Measurements from ENCODE around the gene DMWD.
"Not testable (repeated sequence)": the region's sequence is repeated elsewhere in the genome, so short reads cannot be mapped to it uniquely, and the experiment has no call there.

The DMWD gene

DNA sequence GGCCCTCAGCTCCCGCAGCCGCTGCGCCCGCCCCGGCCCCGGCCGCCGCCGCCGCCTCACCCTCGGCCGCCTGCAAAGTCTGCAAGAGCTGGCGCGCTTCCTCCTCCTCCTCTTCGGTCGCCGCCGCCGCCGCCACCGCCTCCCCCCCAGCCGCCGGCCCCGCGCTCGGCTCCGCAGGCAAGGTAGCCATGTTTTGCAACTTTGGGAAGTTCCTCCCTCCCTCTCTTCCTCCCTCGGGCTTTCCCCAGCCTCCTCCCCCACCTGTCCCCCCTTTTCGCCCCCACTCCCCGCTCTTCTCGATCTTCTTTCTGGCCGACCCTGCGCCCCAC lies 24.0 kb downstream of the DMWD start:
- no peak for DNase-seq

DNA sequence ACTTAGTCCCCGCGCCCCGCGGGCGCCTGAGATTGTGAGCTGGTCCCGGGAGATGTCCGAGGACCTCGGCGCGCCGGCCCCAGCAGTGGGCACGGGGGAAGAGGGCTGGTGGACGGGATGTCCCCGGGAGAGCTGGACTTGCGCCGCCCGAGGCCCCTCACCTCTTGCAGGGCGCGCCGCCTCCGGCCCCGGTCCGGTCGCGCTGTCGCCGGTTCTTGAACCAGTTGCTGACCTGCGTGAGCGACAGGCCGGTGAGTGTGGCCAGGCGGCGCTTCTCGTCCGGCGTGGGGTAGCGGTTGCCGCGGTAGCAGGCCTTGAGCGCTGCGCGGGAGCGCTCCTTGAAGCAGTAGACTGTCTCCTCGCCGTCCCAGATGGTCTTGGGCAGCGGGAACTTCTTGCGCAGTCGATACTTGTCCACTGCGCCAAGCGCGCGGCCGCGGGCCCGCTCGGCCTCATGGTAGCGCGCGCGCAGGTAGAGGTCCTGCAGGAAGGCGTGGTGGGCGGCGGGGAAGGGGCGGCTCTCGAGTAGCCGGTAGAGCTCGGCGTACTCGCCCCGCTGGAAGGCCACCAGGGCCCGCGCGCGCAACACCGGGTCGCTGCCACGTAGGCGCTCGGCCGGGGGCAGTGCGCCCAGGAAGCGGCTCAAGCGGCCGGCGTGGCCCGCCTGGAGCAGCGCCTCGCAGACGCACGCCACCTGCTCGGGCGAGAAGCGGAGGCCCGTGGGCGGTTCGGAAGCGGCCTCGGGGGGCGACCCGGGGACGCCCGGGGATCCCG lies 24.6 kb downstream of the DMWD start:
- no peak for DNase-seq

DNA sequence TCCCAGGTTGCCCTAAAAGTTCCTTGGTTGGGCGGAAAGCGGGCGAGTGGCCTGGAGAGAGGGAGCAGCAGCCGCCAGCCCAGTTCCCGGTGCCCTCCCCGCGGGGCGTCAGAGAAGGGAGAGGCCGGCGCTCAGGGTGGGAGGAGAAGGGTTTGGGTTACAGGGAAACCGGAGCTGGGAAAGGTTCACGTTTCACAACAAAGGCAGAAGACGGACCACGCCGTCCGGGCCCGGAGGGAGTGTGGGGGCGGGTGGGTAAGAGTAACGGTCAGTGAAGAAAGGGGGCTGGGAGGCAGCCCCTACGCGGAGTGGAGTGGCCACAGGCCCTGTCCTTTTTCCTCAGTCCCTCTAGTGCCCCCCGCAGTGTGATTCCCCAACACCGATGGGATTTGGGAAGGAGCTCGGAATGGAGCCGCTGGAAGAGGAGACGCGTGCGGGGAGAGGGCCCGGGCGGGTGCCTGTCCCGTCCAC lies 25.2 kb downstream of the DMWD start:
- DNase-seq = no peak

DNA sequence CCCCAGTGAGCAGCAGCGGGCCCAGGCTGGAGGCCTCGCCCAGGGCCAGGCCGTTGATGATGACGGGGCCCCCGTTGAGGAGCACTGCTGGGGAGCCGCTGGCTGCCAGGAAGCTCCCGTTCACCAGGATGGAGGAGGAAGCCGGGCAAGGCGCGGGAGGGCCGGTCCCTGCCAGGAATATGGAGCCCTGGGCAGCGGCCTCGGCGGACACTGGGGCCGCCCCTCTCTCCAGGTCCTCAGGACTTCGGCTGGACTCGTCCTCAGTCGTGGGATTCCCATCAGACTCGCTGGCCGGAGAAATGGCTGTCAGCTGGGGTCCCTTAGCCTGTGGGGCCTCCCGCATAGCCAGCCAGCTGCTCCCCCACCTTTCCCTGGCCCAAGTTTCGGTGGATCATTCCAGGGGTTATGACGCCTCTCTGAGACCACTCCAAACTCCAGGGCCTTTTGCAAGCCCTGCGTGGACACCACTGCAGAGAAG lies 25.7 kb downstream of the DMWD start:
- DNase-seq = no peak

DNA sequence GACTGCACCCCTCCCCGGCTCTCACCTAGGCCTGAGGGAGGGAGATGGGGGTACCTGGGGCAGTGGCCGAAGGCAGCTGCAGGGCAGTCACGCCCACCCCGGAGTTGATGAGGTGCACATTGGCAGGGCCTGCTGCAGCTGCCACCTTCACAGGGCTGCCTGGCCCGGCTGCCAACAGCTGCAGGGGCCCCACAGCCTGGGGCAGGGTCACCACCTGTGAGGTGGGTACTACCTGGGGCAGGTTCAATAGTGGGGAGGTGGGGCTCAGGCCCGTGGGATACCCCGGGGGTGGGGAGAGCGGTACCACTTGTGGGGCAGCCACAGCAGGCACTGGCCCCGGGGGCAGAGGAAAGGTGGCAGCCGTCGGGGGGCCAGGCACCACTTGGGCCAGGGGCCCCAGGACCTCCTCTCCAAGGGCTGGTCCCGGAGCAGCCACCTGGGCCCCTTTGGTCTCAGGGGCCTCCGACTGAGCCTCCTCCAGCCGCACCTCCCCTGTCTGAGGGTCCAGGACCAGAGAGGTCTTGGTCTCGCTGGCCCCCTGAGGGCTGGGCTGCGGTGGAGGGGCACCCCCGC lies 26.3 kb downstream of the DMWD start:
- no peak for DNase-seq

DNA sequence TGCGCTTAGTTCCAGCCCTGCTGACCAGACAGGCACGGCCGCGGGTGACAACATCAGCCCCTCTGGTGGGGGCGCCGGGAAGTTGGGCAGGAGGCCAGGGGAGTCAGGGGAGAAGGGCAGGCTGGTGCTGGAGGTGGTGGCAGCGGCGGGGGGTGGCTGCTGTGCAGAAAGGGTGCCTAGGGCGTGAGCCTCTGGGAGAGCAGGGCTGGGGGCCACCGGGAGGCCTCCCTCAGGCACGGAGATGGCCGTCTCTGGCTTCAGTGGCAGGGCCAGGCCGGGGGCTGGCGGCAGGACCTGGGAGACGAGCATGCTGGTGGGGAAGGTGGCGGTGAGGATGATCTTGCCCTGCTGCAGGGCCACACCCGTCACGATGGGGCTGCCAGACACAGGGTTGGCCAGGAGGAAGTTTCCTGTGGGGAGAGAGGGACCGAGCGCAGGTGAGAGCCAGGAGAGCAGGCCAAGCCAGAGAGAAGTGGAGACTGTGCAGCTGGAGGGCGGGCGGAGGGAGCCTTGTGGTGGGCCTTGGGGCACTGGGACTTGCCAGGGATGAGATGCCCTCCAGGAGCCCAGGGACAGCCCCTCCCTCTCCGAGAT lies 26.8 kb downstream of the DMWD start:
- no peak for DNase-seq

DNA sequence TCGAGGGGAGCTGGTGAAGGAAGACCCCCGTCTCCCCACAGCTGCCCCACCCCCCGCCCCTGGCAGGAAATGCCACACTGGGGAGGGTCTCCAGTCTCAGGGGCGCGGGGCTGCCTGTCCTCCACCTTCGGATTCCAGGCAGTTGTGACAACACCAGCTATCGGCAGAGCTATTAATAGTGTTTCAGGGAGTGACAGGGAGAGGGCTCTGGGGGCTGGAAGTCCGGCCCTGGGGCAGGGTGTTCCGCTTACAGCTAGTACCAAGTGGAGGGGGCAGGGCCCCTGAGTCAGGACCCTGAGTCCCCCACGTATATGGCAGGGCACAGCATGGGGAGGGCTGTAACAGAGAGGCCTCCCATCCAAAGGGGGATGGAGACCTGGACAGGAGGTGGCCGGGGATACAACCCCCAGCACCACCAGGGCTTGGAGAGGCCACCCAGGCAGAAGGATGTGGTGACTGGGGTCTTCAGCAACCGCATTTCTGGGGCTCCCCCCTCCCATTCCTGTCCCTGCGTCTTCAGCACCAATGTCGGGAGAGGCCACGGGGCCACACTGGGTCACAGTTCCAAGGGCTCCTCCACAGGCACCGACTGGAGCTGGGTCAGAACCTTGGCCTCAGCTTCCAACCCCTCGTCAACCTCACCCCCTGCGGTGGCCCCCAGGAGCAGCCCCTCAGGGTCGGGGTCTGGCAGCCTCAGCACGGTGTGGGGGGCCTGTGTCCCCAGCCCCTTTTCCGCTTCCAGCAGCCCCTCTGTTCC lies 27.5 kb downstream of the DMWD start:
- DNase-seq = no peak

DNA sequence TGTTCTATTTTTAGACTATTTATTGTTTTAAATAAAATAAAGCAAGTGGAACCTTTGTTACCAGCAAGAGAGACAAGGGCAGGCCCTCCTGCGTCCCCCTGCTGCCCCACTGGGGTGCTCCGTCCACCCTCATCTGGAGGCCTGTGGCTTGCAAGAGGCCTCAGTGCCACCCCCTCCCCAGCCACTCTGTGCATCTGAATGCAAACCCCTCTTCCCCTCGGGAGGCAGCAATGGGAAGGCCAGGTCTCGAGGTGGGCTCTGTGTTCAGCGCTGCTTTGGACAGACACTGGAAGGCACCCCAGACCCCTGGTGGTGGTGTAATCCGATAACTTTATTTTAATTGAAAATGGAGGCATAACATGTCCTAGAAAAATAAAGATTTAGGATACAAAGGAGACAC lies 28.2 kb downstream of the DMWD start:
- no peak for DNase-seq

DNA sequence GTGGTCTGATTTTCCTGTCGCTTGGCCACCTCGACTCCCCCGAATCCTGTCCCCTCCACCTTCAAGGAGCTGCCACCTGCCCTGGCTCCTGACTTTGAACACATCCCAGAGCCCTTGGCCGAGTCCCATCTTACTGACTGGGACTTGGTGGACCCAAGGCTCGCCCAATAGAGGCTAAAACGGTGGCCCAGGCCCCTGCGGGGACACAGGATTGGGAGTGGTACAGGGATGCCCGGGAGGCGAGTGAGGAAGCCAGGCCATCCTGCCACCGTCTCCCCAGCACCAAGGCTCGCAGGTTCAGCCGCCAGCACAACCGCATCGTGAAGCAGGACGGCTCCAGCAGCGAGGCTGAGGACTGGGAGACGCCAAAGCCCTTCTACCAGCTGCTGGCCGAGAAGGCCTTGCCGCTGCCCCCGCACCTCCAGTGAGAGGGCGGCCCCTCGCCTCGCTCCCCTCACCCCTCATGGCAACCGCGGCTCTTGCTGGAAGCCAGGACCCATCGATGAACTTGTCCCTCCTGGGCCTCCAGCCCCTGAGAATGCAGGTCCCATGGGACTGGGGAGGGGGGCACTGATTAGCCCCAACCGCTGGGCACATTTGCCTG lies 28.9 kb downstream of the DMWD start:
- DNase-seq = no peak

DNA sequence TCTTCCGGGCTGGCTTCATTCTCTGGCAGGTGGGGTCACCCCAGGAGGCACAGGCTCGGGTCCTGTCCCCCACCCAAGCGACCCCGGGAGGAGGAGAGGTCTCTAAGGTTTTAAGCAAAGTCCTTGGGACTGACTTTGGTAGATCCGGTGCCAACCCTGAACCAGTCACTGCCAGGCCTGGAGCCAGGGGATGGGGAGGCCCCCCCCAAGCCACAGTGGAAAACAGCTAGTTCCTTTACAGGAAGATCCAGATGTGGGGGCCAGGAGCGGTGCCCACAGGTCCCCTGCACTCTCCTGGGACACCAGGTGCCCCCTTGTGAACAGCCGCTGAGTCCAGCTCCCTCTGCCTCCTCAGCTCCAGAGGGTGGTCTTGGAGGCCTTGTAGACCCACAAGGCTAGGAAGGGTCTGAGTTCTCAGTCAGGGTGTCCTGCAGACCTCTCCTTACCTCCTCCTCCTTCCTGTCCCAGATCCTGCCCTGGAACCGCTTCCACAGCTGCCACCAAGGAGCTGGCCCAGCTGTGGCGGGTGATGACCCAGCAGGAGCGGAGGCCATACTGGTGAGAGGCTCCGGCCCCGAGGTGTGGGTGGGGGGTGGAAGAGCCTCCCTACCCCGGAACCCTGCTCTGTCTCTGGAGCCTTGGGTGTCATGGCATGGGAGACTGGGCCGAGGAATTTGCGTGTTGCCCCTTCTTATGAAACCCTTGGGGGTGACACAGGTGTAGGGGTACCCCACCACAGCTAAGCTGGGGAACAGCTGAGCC lies 29.6 kb downstream of the DMWD start:
- no peak for DNase-seq

DNA sequence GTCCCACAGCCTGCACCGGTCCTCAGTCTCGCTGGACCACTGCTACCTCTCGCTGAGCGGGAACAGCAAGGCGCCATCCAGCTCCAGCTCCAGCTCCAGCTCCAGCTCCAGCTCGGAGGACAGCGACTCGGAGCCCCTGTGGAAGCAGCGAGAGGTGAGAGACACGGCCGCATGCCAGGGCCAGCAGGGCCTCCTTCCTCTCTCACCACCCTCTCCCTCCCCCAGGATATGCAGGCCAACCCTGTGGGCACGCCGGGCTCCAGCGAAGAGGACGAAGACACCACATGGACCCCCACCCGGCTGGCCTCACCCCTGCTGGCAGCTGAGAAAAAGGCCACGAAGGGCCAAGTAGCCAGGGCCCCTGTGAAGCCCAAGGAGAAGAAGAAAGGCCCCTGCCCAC lies 30.9 kb downstream of the DMWD start:
- DNase-seq = no peak

DNA sequence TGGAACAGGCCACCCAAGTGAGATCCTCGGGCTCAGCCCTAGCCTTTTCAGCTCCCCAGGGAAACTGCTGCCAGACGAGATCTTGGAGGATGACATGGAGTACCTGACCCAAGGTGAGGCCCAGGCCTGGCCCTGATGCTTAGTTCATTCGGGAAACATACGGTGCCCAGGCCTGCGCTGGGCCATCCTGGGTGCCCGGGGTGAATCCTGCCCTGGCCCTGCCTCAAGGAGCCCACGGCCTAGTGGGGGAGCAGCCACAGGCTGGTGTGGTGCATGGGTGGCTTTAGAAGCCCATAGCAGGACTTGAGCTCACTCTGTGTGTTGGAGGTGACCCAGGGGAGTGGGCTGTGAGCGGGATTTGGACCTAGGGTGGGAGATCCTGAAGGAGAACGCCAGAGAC lies 33.7 kb downstream of the DMWD start:
- no peak for DNase-seq

DNA sequence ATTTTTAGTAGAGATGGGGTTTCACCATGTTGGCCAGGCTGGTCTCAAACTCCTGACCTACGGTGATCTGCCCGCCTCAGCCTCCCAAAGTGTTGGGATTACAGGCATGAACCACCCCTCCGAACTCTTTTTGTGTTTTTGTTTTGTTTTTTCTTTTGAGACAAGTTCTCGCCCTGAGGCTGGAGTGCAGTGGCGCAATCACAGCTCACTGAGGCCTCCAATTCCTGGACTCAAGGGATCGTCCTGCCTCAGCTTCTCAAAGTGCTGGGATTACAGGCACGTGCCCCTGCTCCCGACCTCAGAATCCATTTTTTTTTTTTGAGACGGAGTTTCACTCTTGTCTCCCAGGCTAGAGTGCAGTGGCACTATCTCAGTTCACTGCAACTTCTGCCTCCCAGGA lies 35.0 kb downstream of the DMWD start:
- no peak for DNase-seq

DNA sequence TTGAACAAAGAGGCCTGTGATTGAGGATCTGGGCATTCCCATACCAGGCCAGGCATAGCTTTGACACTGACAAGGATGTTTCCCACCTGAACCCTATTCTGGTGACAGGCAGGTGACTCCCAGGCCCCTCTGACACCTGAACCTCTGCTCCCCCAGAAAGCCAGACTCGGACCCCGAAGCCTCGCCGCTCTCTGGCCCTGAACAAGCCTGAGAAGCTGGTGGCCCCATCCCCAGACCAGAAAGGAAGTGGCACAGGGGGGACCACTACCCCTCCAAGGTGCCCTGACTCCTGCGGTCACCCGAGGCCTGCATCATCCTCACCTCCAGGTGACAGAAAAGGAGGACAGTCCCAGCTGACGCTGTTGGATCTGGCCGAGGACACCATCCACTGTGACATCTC lies 38.3 kb downstream of the DMWD start:
- DNase-seq = no peak

DNA sequence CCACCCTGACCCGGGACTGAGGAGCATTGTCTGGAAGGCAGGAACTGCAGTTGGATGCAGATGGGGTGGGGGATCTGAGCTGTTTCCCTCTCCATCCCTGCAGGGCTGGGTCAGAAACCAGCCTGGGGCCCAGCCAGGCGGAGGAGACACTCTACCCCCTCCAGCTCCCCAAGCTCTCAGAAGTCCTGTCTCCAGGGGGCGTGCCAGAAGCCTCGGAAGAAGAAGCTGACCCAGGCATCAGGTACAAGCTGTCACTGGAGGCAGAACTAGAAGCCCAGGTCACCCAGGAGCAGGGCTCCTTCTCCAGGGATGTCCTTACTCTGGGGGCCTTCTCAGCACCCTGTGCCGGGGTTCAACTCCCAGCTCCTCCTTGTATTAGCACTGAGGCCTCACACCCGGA lies 39.1 kb downstream of the DMWD start:
- DNase-seq = no peak

DNA sequence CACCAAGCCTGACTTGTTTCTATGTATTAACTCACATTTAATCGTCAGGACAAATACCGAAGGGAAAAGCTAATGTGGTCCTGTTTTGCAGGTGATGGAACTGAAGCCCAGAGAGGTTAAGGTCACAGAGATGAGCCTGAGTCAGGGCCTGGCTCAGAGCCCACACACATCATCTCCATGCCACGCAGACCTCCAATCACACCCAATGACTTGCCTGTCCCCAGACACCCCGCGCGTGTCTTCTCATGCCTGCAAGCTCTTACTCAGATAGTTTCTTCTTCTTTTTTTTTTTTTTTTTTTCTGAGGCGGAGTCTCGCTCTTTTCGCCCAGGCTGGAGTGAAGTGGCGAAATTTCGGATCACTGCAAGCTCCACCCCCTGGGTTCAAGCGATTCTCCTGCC lies 40.0 kb downstream of the DMWD start:
- no peak for DNase-seq

DNA sequence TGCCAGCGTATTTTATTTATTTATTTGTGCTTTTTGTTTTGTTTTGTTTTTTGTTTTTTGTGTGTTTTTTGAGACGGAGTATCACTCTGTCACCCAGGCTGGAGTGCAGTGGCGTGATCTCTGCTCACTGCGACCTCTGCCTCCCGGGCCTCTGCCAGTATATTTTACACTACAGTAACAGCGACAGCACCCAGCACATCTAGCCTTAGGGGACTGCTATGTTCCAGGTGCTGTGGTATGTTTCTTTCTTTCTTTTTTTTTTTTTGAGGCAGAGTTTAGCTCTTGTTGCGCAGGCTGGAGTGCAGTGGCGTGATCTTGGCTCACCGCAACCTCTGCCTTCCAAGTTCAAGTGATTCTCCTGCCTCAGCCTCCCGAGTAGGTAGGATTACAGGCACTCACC lies 41.2 kb downstream of the DMWD start:
- not testable (repeated sequence) for DNase-seq

DNA sequence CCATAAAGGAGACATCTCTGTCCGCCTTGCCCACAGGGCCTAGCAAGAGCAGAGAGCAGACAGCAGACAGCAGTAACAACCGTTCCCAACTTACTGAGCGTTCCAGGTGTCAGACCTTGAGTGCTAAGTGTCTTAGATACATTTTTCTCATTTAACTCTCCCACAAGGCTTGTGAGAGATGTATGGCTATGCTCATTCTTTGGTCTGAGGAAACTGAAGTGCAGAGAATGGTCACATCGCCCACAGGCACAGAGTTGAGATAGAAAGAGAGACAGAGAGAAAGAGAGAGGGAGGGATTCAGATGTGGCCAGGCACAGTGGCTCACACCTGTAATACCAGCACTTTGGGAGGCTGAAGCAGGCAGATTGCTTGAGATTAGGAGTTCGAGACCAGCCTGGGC lies 45.1 kb downstream of the DMWD start:
- no peak for DNase-seq

DNA sequence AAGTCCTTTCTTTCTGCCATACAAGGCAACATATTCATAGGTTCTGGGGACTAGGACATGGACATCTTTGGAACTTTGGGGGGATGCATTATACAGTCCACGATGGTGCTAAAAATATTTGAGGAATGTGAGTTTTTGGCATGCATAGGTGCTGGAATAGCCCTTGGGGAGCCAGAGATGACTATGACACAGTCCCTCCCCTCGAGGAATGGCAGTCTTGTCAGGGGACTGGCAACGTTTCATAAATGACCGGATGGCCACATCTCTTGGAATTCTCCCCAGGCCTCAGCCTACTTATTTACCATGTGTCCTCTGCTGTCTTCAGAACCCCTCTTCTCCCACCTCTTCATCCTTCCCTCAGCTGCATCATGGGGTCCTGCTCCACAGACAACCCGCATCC lies 45.8 kb downstream of the DMWD start:
- DNase-seq = no peak

DNA sequence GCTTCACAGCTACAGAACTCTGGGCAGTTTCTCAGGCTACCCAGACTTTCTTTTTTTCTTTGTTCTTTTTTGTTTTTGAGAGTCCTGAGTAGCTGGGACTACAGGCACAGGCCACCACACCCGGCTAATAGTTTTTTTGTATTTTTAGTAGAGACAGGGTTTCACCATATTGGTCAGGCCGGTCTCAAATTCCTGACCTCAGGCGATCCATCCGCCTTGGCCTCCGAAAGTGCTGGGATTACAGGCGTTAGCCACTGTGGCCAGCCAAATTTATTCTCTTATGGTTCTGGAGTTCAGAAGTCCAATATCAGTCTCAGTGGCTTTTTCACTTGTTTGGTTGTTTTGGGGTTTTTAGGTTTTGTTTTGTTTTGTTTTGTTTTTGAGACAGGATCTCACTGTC lies 47.0 kb downstream of the DMWD start:
- no peak for DNase-seq

DNA sequence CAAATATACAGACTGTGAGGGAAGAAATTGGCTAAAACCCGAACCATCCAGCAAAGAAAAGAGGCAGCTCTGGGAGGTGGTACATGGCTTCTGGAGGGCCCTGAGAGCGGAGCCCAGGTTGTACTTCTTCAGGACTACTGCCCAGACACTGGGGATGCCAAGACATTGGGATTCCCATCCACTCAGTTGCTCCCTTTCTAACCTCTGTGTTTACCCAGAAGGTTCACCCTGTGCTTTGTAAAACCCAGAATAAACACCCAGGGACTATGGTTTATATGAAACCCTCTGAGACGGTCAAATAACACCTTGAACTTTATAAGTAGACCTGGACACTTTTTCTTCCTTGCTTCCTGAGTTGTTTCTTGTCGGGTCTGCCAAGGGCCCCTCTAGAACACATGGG lies 49.7 kb downstream of the DMWD start:
- no peak for DNase-seq
